Measurements from ENCODE around the gene C11orf97.
"Not testable (repeated sequence)": the region's sequence is repeated elsewhere in the genome, so short reads cannot be mapped to it uniquely, and the experiment has no call there.

C11orf97 gene

GRCh38 chr11:94545264-94546161 is 33.3 kb downstream of the C11orf97 start:
- peak overlapping the region; percentile 70 to 72 for H3K4me3 ChIP-seq (ENCODE audit: low read depth in 1 of 2, low read length in 2 of 2)
- H3K36me3 ChIP-seq (ENCODE audit: control insufficient read depth in 1 of 2, insufficient read depth in 2 of 2, low read length in 2 of 2), result peaks cover 0 to 3% of the 10 kb centered on the region in 2 donors
- H3K9me3 ChIP-seq (ENCODE audit: control insufficient read depth in 1 of 2, low read length in 2 of 2), result no peaks in the 10 kb centered on the region
- H3K4me1 ChIP-seq (ENCODE audit: control insufficient read depth in 1 of 2, insufficient read depth in 2 of 2, low read length in 2 of 2), result peaks cover 0 to 49% of the 10 kb centered on the region in 2 donors
- peak overlapping the region; percentile 10 for H3K27ac ChIP-seq (ENCODE audit: low read length)
- H3K27me3 ChIP-seq (ENCODE audit: low read depth, low read length), result no peaks in the 10 kb centered on the region

DNA sequence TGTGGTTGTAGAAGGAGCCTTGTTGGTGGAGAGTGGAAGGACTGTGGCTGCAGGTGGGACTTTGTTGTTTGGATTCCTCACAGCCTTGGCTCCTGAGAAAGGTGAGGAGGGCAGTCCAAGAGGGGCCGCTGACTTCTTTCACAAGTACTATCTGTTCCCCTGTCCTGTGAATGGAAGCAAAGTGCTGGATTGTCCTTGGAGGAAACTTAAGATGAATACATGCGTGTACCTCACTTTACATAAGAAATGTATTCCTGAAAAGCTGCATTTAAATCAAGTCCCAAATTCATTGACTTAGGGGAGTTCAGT is 33.9 kb downstream of the C11orf97 start:
- peak overlapping the region; percentile 10 for H3K27ac ChIP-seq (ENCODE audit: low read length)
- no peaks in the 10 kb centered on the region for H3K9me3 ChIP-seq (ENCODE audit: control insufficient read depth in 1 of 2, low read length in 2 of 2)
- H3K4me3 ChIP-seq (ENCODE audit: low read depth in 1 of 2, low read length in 2 of 2), result peak overlapping the region; percentile 70 to 72
- peaks cover 0 to 3% of the 10 kb centered on the region in 2 donors for H3K36me3 ChIP-seq (ENCODE audit: control insufficient read depth in 1 of 2, insufficient read depth in 2 of 2, low read length in 2 of 2)
- H3K27me3 ChIP-seq (ENCODE audit: low read depth, low read length), result no peaks in the 10 kb centered on the region
- H3K4me1 ChIP-seq (ENCODE audit: control insufficient read depth in 1 of 2, insufficient read depth in 2 of 2, low read length in 2 of 2), result peaks cover 0 to 49% of the 10 kb centered on the region in 2 donors

GRCh38 chr11:94546886-94547285 is 34.6 kb downstream of the C11orf97 start:
- Histone ChIP-seq H3K27me3 (ENCODE audit: low read depth, low read length) (no peaks in the 10 kb centered on the region), H3K4me1 (ENCODE audit: control insufficient read depth in 1 of 2, insufficient read depth in 2 of 2, low read length in 2 of 2) (peaks cover 0 to 49% of the 10 kb centered on the region in 2 donors), H3K4me3 (ENCODE audit: low read depth in 1 of 2, low read length in 2 of 2) (peak overlapping the region; percentile 17 to 70)

GRCh38 chr11:94549146-94549545 is 36.9 kb downstream of the C11orf97 start:
- Histone ChIP-seq H3K9me3 (ENCODE audit: control insufficient read depth in 1 of 2, low read length in 2 of 2) (no peaks in the 10 kb centered on the region), H3K27me3 (ENCODE audit: low read depth, low read length) (no peaks in the 10 kb centered on the region), H3K4me3 (ENCODE audit: low read depth in 1 of 2, low read length in 2 of 2) (peak overlapping the region in 1 of 2 donors; percentile 3), H3K4me1 (ENCODE audit: control insufficient read depth in 1 of 2, insufficient read depth in 2 of 2, low read length in 2 of 2) (peaks cover 0 to 44% of the 10 kb centered on the region in 2 donors), H3K27ac (ENCODE audit: low read length) (no peak overlapping the region), H3K36me3 (ENCODE audit: control insufficient read depth in 1 of 2, insufficient read depth in 2 of 2, low read length in 2 of 2) (peaks cover 0 to 4% of the 10 kb centered on the region in 2 donors)

More at GRCh38 chr11:94546886-94547285, 34.6 kb downstream of the C11orf97 start:
- Histone ChIP-seq H3K27ac (ENCODE audit: low read length) (no peak overlapping the region), H3K9me3 (ENCODE audit: control insufficient read depth in 1 of 2, low read length in 2 of 2) (no peaks in the 10 kb centered on the region), H3K36me3 (ENCODE audit: control insufficient read depth in 1 of 2, insufficient read depth in 2 of 2, low read length in 2 of 2) (peaks cover 0 to 3% of the 10 kb centered on the region in 2 donors)

- Histone ChIP-seq H3K36me3 (ENCODE audit: control insufficient read depth in 1 of 2, insufficient read depth in 2 of 2, low read length in 2 of 2) (peaks cover 0 to 4% of the 10 kb centered on the region in 2 donors), H3K27ac (ENCODE audit: low read length) (no peak overlapping the region), H3K4me1 (ENCODE audit: control insufficient read depth in 1 of 2, insufficient read depth in 2 of 2, low read length in 2 of 2) (peaks cover 0 to 38% of the 10 kb centered on the region in 2 donors), H3K9me3 (ENCODE audit: control insufficient read depth in 1 of 2, low read length in 2 of 2) (no peaks in the 10 kb centered on the region), H3K4me3 (ENCODE audit: low read depth in 1 of 2, low read length in 2 of 2) (no peak overlapping the region), H3K27me3 (ENCODE audit: low read depth, low read length) (no peaks in the 10 kb centered on the region)
Measured at GRCh38 chr11:94550513-94550912, 38.3 kb downstream of the C11orf97 start.

- H3K27ac ChIP-seq (ENCODE audit: low read length), result no peak overlapping the region
- H3K4me1 ChIP-seq (ENCODE audit: control insufficient read depth in 1 of 2, insufficient read depth in 2 of 2, low read length in 2 of 2), result peaks cover 4 to 22% of the 10 kb centered on the region in 2 donors
- H3K4me3 ChIP-seq (ENCODE audit: low read depth in 1 of 2, low read length in 2 of 2), result no peak overlapping the region
- H3K27me3 ChIP-seq (ENCODE audit: low read depth, low read length), result no peaks in the 10 kb centered on the region
- H3K36me3 ChIP-seq (ENCODE audit: control insufficient read depth in 1 of 2, insufficient read depth in 2 of 2, low read length in 2 of 2), result peaks cover 0 to 4% of the 10 kb centered on the region in 2 donors
- no peaks in the 10 kb centered on the region for H3K9me3 ChIP-seq (ENCODE audit: control insufficient read depth in 1 of 2, low read length in 2 of 2)
Measured at GRCh38 chr11:94553938-94554337, 41.7 kb downstream of the C11orf97 start.

- not testable (repeated sequence) for H3K27ac ChIP-seq (ENCODE audit: low read length); H3K4me3 ChIP-seq (ENCODE audit: low read depth in 1 of 2, low read length in 2 of 2); H3K27me3 ChIP-seq (ENCODE audit: low read depth, low read length); H3K9me3 ChIP-seq (ENCODE audit: control insufficient read depth in 1 of 2, low read length in 2 of 2); H3K36me3 ChIP-seq (ENCODE audit: control insufficient read depth in 1 of 2, insufficient read depth in 2 of 2, low read length in 2 of 2)
- H3K4me1 ChIP-seq (ENCODE audit: control insufficient read depth in 1 of 2, insufficient read depth in 2 of 2, low read length in 2 of 2), result peaks cover 4 to 17% of the 10 kb centered on the region in 2 donors
Measured at GRCh38 chr11:94555752-94556329, 43.6 kb downstream of the C11orf97 start.

GRCh38 chr11:94557421-94557820 is 45.2 kb downstream of the C11orf97 start:
- Histone ChIP-seq H3K27ac (ENCODE audit: low read length) (no peak overlapping the region), H3K4me3 (ENCODE audit: low read depth in 1 of 2, low read length in 2 of 2) (no peak overlapping the region), H3K36me3 (ENCODE audit: control insufficient read depth in 1 of 2, insufficient read depth in 2 of 2, low read length in 2 of 2) (peaks cover 0 to 3% of the 10 kb centered on the region in 2 donors), H3K9me3 (ENCODE audit: control insufficient read depth in 1 of 2, low read length in 2 of 2) (no peaks in the 10 kb centered on the region), H3K4me1 (ENCODE audit: control insufficient read depth in 1 of 2, insufficient read depth in 2 of 2, low read length in 2 of 2) (peaks cover 4 to 17% of the 10 kb centered on the region in 2 donors), H3K27me3 (ENCODE audit: low read depth, low read length) (no peaks in the 10 kb centered on the region)

- H3K27me3 ChIP-seq (ENCODE audit: low read depth, low read length), result no peaks in the 10 kb centered on the region
- peaks cover 4 to 17% of the 10 kb centered on the region in 2 donors for H3K4me1 ChIP-seq (ENCODE audit: control insufficient read depth in 1 of 2, insufficient read depth in 2 of 2, low read length in 2 of 2)
- no peaks in the 10 kb centered on the region for H3K9me3 ChIP-seq (ENCODE audit: control insufficient read depth in 1 of 2, low read length in 2 of 2)
- no peaks in the 10 kb centered on the region for H3K36me3 ChIP-seq (ENCODE audit: control insufficient read depth in 1 of 2, insufficient read depth in 2 of 2, low read length in 2 of 2)
- H3K4me3 ChIP-seq (ENCODE audit: low read depth in 1 of 2, low read length in 2 of 2), result no peak overlapping the region
- H3K27ac ChIP-seq (ENCODE audit: low read length), result no peak overlapping the region
Measured at GRCh38 chr11:94557992-94558391, 45.7 kb downstream of the C11orf97 start.

DNA sequence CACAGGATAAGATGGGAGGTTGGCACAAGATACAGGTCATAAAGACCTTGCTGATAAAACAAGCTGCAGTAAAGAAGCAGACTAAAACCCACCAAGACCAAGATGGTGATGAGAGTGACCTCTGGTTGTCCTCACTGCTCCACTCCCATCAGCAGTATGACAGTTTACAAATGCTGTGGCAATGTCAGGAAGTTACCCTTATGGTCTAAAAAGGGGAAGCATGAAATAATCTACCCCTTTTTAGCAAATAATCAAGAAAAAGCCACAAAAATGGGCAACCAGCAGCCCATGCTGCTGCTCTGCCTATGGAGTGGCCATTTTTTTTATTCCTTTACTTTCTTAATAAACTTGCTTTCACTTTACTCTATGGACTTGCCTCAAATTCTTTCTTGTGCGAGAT is 46.2 kb downstream of the C11orf97 start:
- H3K27me3 ChIP-seq (ENCODE audit: low read depth, low read length), result no peaks in the 10 kb centered on the region
- H3K27ac ChIP-seq (ENCODE audit: low read length), result no peak overlapping the region
- H3K4me1 ChIP-seq (ENCODE audit: control insufficient read depth in 1 of 2, insufficient read depth in 2 of 2, low read length in 2 of 2), result peaks cover 4 to 20% of the 10 kb centered on the region in 2 donors

DNA sequence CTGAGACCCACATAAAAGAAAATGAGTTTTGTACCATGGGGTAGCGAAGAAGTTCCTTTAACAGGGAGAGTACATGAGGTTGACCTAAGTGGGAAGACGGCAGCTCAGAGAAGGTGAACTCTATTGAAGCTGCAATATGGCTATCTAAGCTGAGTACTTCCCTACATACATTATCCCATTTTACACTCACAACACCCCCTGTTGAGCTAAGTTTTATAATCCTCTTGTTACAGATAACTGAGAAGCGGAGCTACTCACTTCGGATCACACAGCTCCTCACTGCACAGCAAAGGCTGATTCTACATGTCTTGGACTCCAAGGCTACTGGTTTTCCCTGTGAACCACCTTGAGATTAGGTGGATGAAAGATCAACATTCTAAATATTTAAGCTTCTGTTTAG is 46.7 kb downstream of the C11orf97 start:
- H3K4me3 ChIP-seq (ENCODE audit: low read depth in 1 of 2, low read length in 2 of 2), result no peak overlapping the region
- H3K9me3 ChIP-seq (ENCODE audit: control insufficient read depth in 1 of 2, low read length in 2 of 2), result no peaks in the 10 kb centered on the region
- no peak overlapping the region for H3K27ac ChIP-seq (ENCODE audit: low read length)

More for the DNA sequence above, 46.2 kb downstream of the C11orf97 start:
- H3K4me3 ChIP-seq (ENCODE audit: low read depth in 1 of 2, low read length in 2 of 2), result no peak overlapping the region
- no peaks in the 10 kb centered on the region for H3K9me3 ChIP-seq (ENCODE audit: control insufficient read depth in 1 of 2, low read length in 2 of 2)
- H3K36me3 ChIP-seq (ENCODE audit: control insufficient read depth in 1 of 2, insufficient read depth in 2 of 2, low read length in 2 of 2), result no peaks in the 10 kb centered on the region

More for the DNA sequence above, 46.7 kb downstream of the C11orf97 start:
- peaks cover 4 to 24% of the 10 kb centered on the region in 2 donors for H3K4me1 ChIP-seq (ENCODE audit: control insufficient read depth in 1 of 2, insufficient read depth in 2 of 2, low read length in 2 of 2)
- H3K27me3 ChIP-seq (ENCODE audit: low read depth, low read length), result no peaks in the 10 kb centered on the region
- H3K36me3 ChIP-seq (ENCODE audit: control insufficient read depth in 1 of 2, insufficient read depth in 2 of 2, low read length in 2 of 2), result no peaks in the 10 kb centered on the region
